WTC11 (cell line): ENCODE data around the gene SPATS2.

ENCODE experiments used
- GABPB1 ChIP-seq: sonication (generic); formaldehyde crosslinking; IDR thresholded peaks from 2 replicates; pipeline ENCODE4 v1.8.1; 2023; ENCODE audit warnings: mild to moderate bottlenecking, missing genetic modification reagents
- JUN ChIP-seq: sonication (generic); formaldehyde crosslinking; IDR thresholded peaks from 2 replicates; pipeline ENCODE4 v1.8.0; 2023; ENCODE audit warnings: mild to moderate bottlenecking, missing genetic modification reagents
- TEAD4 ChIP-seq: sonication (generic); formaldehyde crosslinking; IDR thresholded peaks from 2 replicates; pipeline ENCODE4 v1.8.0; 2022; ENCODE audit warnings: mild to moderate bottlenecking, missing genetic modification reagents
- ZNF138 ChIP-seq: sonication (generic); formaldehyde crosslinking; conservative IDR thresholded peaks from 2 replicates; pipeline ENCODE4 v1.8.1; 2022; ENCODE audit warnings: mild to moderate bottlenecking, moderate library complexity, missing genetic modification reagents
- TF ChIP-seq, protein P1 (sequence below): sonication (generic); formaldehyde crosslinking; IDR thresholded peaks from 2 replicates; pipeline ENCODE4 v1.8.1; 2023; ENCODE audit warnings: mild to moderate bottlenecking, missing genetic modification reagents, moderate library complexity
- TF ChIP-seq, protein P2 (sequence below): sonication (generic); formaldehyde crosslinking; IDR thresholded peaks from 2 replicates; pipeline ENCODE4 v1.8.0; 2022; ENCODE audit warnings: mild to moderate bottlenecking, missing genetic modification reagents
- TF ChIP-seq, protein P3 (sequence below): fragments of 200-600 bp; IDR thresholded peaks from 2 replicates; pipeline ENCODE4 v1.8.0; 2022; ENCODE audit warnings: antibody characterized with exemption
- TF ChIP-seq, protein P4 (sequence below): sonication (generic); formaldehyde crosslinking; IDR thresholded peaks from 2 replicates; pipeline ENCODE4 v1.8.0; 2022; ENCODE audit warnings: mild to moderate bottlenecking, missing genetic modification reagents
- TF ChIP-seq, protein P5 (sequence below): sonication (generic); formaldehyde crosslinking; IDR thresholded peaks from 2 replicates; pipeline ENCODE4 v1.8.0; 2022; ENCODE audit warnings: mild to moderate bottlenecking, missing genetic modification reagents

DNA sequence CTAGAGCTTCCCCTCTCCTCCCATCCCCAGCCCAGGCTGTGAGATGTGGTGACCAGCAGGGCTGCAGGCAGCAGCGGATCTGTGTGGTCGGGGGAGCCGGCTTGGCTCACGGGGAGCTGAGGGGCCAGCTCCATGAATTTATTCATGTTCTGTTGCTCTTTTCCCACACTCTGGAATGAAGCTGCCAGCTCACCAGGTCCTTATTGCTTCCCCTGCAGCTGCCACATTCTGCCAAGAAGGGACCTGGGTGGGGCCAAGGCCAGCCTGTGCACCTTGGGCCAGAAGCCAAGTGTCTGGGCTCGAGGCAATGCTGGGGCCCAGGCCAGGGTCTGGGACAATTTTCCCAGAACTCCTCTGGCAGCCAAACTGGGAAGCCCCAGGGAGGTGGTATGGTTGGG is 27.8 kb upstream of the SPATS2 start:
- no peak for TF ChIP-seq TEAD4 (CRISPR knock-in tag)
- TF ChIP-seq, protein P1, sequence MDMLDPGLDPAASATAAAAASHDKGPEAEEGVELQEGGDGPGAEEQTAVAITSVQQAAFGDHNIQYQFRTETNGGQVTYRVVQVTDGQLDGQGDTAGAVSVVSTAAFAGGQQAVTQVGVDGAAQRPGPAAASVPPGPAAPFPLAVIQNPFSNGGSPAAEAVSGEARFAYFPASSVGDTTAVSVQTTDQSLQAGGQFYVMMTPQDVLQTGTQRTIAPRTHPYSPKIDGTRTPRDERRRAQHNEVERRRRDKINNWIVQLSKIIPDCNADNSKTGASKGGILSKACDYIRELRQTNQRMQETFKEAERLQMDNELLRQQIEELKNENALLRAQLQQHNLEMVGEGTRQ (CRISPR knock-in tag): no peak
- TF ChIP-seq, protein P2, sequence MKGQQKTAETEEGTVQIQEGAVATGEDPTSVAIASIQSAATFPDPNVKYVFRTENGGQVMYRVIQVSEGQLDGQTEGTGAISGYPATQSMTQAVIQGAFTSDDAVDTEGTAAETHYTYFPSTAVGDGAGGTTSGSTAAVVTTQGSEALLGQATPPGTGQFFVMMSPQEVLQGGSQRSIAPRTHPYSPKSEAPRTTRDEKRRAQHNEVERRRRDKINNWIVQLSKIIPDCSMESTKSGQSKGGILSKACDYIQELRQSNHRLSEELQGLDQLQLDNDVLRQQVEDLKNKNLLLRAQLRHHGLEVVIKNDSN: no peak
- TF ChIP-seq, protein P3, sequence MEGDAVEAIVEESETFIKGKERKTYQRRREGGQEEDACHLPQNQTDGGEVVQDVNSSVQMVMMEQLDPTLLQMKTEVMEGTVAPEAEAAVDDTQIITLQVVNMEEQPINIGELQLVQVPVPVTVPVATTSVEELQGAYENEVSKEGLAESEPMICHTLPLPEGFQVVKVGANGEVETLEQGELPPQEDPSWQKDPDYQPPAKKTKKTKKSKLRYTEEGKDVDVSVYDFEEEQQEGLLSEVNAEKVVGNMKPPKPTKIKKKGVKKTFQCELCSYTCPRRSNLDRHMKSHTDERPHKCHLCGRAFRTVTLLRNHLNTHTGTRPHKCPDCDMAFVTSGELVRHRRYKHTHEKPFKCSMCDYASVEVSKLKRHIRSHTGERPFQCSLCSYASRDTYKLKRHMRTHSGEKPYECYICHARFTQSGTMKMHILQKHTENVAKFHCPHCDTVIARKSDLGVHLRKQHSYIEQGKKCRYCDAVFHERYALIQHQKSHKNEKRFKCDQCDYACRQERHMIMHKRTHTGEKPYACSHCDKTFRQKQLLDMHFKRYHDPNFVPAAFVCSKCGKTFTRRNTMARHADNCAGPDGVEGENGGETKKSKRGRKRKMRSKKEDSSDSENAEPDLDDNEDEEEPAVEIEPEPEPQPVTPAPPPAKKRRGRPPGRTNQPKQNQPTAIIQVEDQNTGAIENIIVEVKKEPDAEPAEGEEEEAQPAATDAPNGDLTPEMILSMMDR: no peak
- TF ChIP-seq, protein P4, sequence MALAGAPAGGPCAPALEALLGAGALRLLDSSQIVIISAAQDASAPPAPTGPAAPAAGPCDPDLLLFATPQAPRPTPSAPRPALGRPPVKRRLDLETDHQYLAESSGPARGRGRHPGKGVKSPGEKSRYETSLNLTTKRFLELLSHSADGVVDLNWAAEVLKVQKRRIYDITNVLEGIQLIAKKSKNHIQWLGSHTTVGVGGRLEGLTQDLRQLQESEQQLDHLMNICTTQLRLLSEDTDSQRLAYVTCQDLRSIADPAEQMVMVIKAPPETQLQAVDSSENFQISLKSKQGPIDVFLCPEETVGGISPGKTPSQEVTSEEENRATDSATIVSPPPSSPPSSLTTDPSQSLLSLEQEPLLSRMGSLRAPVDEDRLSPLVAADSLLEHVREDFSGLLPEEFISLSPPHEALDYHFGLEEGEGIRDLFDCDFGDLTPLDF: no peak
- TF ChIP-seq ZNF138 (CRISPR knock-in tag): no peak
- TF ChIP-seq, protein P5, sequence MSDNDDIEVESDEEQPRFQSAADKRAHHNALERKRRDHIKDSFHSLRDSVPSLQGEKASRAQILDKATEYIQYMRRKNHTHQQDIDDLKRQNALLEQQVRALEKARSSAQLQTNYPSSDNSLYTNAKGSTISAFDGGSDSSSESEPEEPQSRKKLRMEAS (CRISPR knock-in tag): no peak
- TF ChIP-seq JUN (CRISPR knock-in tag): no peak
- no peak for TF ChIP-seq GABPB1
